ENCODE data around the gene UNC119B. TPM values are rescaled to one million over a fixed set of nuclear protein-coding genes. Genes with fewer than 3 reads are reported as not detected.

UNC119B gene
- total RNA-seq, 1 experiment from 2014 or later, result 51.5 TPM

DNA sequence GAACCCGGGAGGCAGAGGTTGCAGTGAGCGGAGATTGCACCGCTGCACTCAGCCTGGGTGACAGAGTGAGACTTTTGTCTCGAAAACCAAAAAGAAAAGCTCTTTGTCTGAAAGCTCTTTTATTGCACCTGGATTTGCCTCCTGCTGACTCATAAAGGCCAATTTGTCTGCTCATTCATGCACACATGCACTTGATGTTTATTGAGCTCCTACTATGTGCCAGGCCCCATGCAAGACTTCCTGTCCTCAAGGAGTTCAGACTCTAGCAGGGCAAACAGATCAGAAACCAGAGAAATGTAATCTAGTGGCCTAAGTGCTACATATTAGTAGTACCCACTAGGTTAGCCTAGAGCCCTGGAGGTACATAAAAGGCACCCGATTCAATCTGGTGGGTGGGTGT is 39.6 kb upstream of the UNC119B start:
- no peaks in the 10 kb centered on the region; the same call in 1 of the 2 replicates for H3K27me3 Mint-ChIP-seq (ENCODE audit: low read depth)
- Histone ChIP-seq H4K5ac (ENCODE audit: insufficient read length, low read depth, low read length) (no peak overlapping the region), H3K23ac (ENCODE audit: insufficient read length, low read depth, low read length) (no peak overlapping the region), H3K18ac (ENCODE audit: insufficient read length, low read depth, low read length) (no peak overlapping the region), H3K79me2 (ENCODE audit: insufficient read depth, low read length) (no peaks in the 10 kb centered on the region), H2BK15ac (ENCODE audit: low read depth, low read length) (no peak overlapping the region), H3K9ac (ENCODE audit: extremely low read depth, insufficient read length, low read length) (no peak overlapping the region), H3K4me2 (ENCODE audit: insufficient read depth, insufficient read length, low read length) (no peak overlapping the region), H3K14ac (ENCODE audit: insufficient read depth, low read length) (no peak overlapping the region), H3K9me3 (ENCODE audit: control insufficient read depth, low read depth, low read length) (no peaks in the 10 kb centered on the region), H3K27ac (ENCODE audit: insufficient read length, low read depth, low read length) (no peak overlapping the region), H3K4ac (ENCODE audit: low read depth, low read length) (no peak overlapping the region), H2BK20ac (ENCODE audit: low read depth, low read length, poor library complexity, severe bottlenecking) (no peak overlapping the region), H2BK120ac (ENCODE audit: low read depth, low read length, poor library complexity, severe bottlenecking) (no peak overlapping the region), H4K8ac (replicated peaks; ENCODE audit: insufficient read length, low read depth, low read length) (no peak overlapping the region), H4K20me1 (ENCODE audit: control insufficient read depth, insufficient read depth, insufficient read length) (no peaks in the 10 kb centered on the region), H3K56ac (ENCODE audit: insufficient read length, low read depth, low read length) (no peak overlapping the region), H3K4me1 (ENCODE audit: insufficient read depth, low read length) (peaks cover 2% of the 10 kb centered on the region; the same call in 1 of the 2 replicates), H2BK12ac (ENCODE audit: insufficient read length, low read depth, low read length) (no peak overlapping the region), H4K91ac (ENCODE audit: insufficient read length, low read depth, low read length) (no peak overlapping the region), H3K79me1 (ENCODE audit: insufficient read depth, low read depth, low read length, poor library complexity, severe bottlenecking) (no peaks in the 10 kb centered on the region), H3K27me3 (ENCODE audit: insufficient read depth, low read length) (no peaks in the 10 kb centered on the region), H2AFZ (ENCODE audit: low read length) (no peak overlapping the region), H3T11ph (ENCODE audit: low read length) (no peak overlapping the region), H2BK5ac (ENCODE audit: insufficient read length, low read length) (no peak overlapping the region), H3K23me2 (ENCODE audit: insufficient read length, low read depth, low read length, poor library complexity, severe bottlenecking) (no peaks in the 10 kb centered on the region), H2AK5ac (ENCODE audit: insufficient read length, low read length) (no peak overlapping the region)
- no peaks in the 10 kb centered on the region for H3K9me3 Mint-ChIP-seq
- no peaks in the 10 kb centered on the region; a peak in 1 of 7 replicates for H3K36me3 Mint-ChIP-seq (ENCODE audit: insufficient read depth in 1 of 3, low read depth in 3 of 3)
- WGBS (ENCODE audit: extremely low coverage, insufficient read length, low lambda C conversion rate), result no CpG with 5 or more reads among the region's 5 CpGs
- no peak for DNase-seq
- H3K27ac Mint-ChIP-seq, result peak overlapping the region in 1 of 3 experiments; percentile 53; a peak in 1 of 7 replicates
- TF ChIP-seq, protein P1, sequence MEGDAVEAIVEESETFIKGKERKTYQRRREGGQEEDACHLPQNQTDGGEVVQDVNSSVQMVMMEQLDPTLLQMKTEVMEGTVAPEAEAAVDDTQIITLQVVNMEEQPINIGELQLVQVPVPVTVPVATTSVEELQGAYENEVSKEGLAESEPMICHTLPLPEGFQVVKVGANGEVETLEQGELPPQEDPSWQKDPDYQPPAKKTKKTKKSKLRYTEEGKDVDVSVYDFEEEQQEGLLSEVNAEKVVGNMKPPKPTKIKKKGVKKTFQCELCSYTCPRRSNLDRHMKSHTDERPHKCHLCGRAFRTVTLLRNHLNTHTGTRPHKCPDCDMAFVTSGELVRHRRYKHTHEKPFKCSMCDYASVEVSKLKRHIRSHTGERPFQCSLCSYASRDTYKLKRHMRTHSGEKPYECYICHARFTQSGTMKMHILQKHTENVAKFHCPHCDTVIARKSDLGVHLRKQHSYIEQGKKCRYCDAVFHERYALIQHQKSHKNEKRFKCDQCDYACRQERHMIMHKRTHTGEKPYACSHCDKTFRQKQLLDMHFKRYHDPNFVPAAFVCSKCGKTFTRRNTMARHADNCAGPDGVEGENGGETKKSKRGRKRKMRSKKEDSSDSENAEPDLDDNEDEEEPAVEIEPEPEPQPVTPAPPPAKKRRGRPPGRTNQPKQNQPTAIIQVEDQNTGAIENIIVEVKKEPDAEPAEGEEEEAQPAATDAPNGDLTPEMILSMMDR (conservative IDR thresholded peaks at IDR 0.05), result no peak
- H3K4me1 Mint-ChIP-seq, result peaks cover 34% of the 10 kb centered on the region in 2 experiments
- no peak overlapping the region for H3K4me3 Mint-ChIP-seq
